Measurements from ENCODE around the gene HABP4. TPM values are rescaled to one million over a fixed set of nuclear protein-coding genes. Genes with fewer than 3 reads are reported as not detected.

The HABP4 gene
- total and polyA plus RNA-seq, 4 donors = 1.1 to 4.0 (median 2.9) TPM

GRCh38 chr9:96490534-96491078 is 40.6 kb downstream of the HABP4 start:
- Histone ChIP-seq H3K4me3 (ENCODE audit: low read depth in 1 of 3, low read length in 3 of 3) (no peak overlapping the region), H3K27ac (ENCODE audit: low read depth in 1 of 2, low read length in 2 of 2) (peak overlapping the region; percentile 97)
- 47% methylated on average over 10 of the region's 10 CpGs for WGBS

More at GRCh38 chr9:96490534-96491078, 40.6 kb downstream of the HABP4 start:
- DNase-seq (ENCODE audit: low spot score) = no peak
- Histone ChIP-seq H3K9me3 (ENCODE audit: control insufficient read depth in 4 of 4, low read length in 3 of 4) (no peaks in the 10 kb centered on the region), H3K36me3 (ENCODE audit: control insufficient read depth in 4 of 4, insufficient read depth in 3 of 4, low read depth in 1 of 4, low read length in 3 of 4) (no peaks in the 10 kb centered on the region), H3K9ac (ENCODE audit: low read depth in 1 of 2, low read length in 2 of 2) (peak overlapping the region; percentile 59 to 71), H3K4me1 (ENCODE audit: control insufficient read depth in 4 of 4, insufficient read depth in 4 of 4, low read length in 3 of 4) (peaks cover 7 to 51% (median 31%) of the 10 kb centered on the region in 4 donors), H3K27me3 (ENCODE audit: control insufficient read depth in 4 of 4, insufficient read depth in 4 of 4, low read length in 3 of 4) (no peaks in the 10 kb centered on the region)
- TF ChIP-seq FOXA1 (IDR thresholded peaks at IDR 0.05) (no peak), SP1 (IDR thresholded peaks at IDR 0.05) (no peak), CTCF (IDR thresholded peaks at IDR 0.05; ENCODE audit: low read depth, low read length, missing input control) (no peak), EGR1 (IDR thresholded peaks at IDR 0.05; ENCODE audit: low read depth in 2 of 2) (no peak), REST (IDR thresholded peaks at IDR 0.05) (no peak), TAF1 (conservative IDR thresholded peaks at IDR 0.05) (no peak), FOXA2 (IDR thresholded peaks at IDR 0.05) (no peak), NR2F2 (IDR thresholded peaks at IDR 0.05) (no peak), YY1 (IDR thresholded peaks at IDR 0.05) (no peak), HNF4A (conservative IDR thresholded peaks at IDR 0.05) (no peak), ATF3 (IDR thresholded peaks at IDR 0.05) (no peak)
- TF ChIP-seq, protein P1, sequence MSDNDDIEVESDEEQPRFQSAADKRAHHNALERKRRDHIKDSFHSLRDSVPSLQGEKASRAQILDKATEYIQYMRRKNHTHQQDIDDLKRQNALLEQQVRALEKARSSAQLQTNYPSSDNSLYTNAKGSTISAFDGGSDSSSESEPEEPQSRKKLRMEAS (IDR thresholded peaks at IDR 0.05) = no peak
- TF ChIP-seq, protein P2, sequence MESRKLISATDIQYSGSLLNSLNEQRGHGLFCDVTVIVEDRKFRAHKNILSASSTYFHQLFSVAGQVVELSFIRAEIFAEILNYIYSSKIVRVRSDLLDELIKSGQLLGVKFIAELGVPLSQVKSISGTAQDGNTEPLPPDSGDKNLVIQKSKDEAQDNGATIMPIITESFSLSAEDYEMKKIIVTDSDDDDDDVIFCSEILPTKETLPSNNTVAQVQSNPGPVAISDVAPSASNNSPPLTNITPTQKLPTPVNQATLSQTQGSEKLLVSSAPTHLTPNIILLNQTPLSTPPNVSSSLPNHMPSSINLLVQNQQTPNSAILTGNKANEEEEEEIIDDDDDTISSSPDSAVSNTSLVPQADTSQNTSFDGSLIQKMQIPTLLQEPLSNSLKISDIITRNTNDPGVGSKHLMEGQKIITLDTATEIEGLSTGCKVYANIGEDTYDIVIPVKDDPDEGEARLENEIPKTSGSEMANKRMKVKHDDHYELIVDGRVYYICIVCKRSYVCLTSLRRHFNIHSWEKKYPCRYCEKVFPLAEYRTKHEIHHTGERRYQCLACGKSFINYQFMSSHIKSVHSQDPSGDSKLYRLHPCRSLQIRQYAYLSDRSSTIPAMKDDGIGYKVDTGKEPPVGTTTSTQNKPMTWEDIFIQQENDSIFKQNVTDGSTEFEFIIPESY (IDR thresholded peaks at IDR 0.05) = no peak

All from liver (tissue), 9 donors.